BJ (cell line): Measurements from ENCODE around the gene NPC1. TPM values are rescaled to one million over a fixed set of nuclear protein-coding genes. Genes with fewer than 3 reads are reported as not detected.
"Not testable (repeated sequence)": the region's sequence is repeated elsewhere in the genome, so short reads cannot be mapped to it uniquely, and the experiment has no call there.

Experiments
- CTCF ChIA-PET: fragments of 350-600 bp; formaldehyde crosslinking; extraction: SDS; loops from one replicate; lab custom pipeline; 2021; ENCODE audit warnings: antibody characterized with exemption, inconsistent platforms; lab: Yijun Ruan, JAX
- POLR2A ChIA-PET: fragments of 300-600 bp; sonication (Branson Sonifier 250); formaldehyde crosslinking; extraction: SDS; loops from one replicate; lab custom pipeline; 2021; ENCODE audit warnings: antibody characterized with exemption; lab: Charles Lee
- DNase-seq: peaks from one replicate; pipeline ENCODE4 v3.0.0-alpha.2; 2011; ENCODE audit warnings: low read depth
- H3K27me3 ChIP-seq: 2 replicates; pipeline ENCODE4 v1.6.0; 2011; ENCODE audit warnings: low read length; ENCODE audit not compliant: control insufficient read depth, insufficient read depth
- H3K36me3 ChIP-seq: 2 replicates; pipeline ENCODE4 v1.5.1; 2011; ENCODE audit warnings: low read length; ENCODE audit not compliant: control insufficient read depth, insufficient read depth
- H3K4me3 ChIP-seq: 2 replicates; pipeline ENCODE4 v1.5.1; 2011; ENCODE audit warnings: low read depth, mild to moderate bottlenecking, control low read depth, low read length
- polyA plus RNA-seq: library from polyadenylated mRNA; depleted of rRNA; stranded (reverse); fragments of >200 nt; gene quantifications from 2 replicates; pipeline ENCODE4 v1.2.3, GENCODE V29; 2011
- TF ChIP-seq, protein P1 (sequence below): IDR thresholded peaks from 2 replicates; pipeline ENCODE4 v1.5.1; 2011; ENCODE audit warnings: low read depth, mild to moderate bottlenecking, control low read depth, inconsistent platforms, low read length, moderate library complexity; ENCODE audit not compliant: insufficient read depth

The NPC1 gene
- polyA plus RNA-seq, 1 experiment: 54.5 TPM

DNA sequence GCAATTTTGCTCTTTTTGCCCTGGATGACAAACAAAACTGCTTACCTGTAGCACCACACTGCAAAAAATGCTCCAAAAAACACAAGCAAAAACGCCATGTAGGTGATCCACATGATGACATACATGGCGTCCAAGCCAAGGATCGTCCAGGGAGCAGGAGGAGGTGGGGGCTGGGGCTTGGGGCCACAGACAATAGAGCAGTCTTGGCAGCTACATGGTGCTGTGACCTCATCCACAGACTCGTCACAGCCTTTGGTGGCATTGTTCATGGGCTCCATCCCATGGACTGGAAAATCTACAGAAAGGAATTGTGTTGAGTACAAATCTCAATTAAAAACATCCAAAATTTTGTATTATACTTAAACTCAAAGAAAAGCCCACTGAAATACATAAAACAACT is 26.1 kb downstream of the NPC1 start:
- peaks cover 27% of the 10 kb centered on the region for H3K36me3 ChIP-seq
- POLR2A ChIA-PET: no interaction called here
- no peak overlapping the region for H3K4me3 ChIP-seq
- no peaks in the 10 kb centered on the region for H3K27me3 ChIP-seq
- CTCF ChIA-PET: interaction anchor here (0.7 to 1.9 kb wide), 3 partner anchors 8 to 15 kb away, joined by 3 to 5 read pairs (median 5); no protein-coding TSS in a partner anchor
- DNase-seq: no peak
- TF ChIP-seq, protein P1, sequence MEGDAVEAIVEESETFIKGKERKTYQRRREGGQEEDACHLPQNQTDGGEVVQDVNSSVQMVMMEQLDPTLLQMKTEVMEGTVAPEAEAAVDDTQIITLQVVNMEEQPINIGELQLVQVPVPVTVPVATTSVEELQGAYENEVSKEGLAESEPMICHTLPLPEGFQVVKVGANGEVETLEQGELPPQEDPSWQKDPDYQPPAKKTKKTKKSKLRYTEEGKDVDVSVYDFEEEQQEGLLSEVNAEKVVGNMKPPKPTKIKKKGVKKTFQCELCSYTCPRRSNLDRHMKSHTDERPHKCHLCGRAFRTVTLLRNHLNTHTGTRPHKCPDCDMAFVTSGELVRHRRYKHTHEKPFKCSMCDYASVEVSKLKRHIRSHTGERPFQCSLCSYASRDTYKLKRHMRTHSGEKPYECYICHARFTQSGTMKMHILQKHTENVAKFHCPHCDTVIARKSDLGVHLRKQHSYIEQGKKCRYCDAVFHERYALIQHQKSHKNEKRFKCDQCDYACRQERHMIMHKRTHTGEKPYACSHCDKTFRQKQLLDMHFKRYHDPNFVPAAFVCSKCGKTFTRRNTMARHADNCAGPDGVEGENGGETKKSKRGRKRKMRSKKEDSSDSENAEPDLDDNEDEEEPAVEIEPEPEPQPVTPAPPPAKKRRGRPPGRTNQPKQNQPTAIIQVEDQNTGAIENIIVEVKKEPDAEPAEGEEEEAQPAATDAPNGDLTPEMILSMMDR: no peak

GRCh38 chr18:23557511-23557910 is 28.8 kb downstream of the NPC1 start:
- DNase-seq, POLR2A ChIA-PET, H3K27me3 ChIP-seq, H3K4me3 ChIP-seq: not testable (repeated sequence)
- CTCF ChIA-PET: interaction anchor here (1.7 kb wide), 1 partner anchor 146 kb away, joined by 4 read pairs; no protein-coding TSS in a partner anchor
- peaks cover 40% of the 10 kb centered on the region for H3K36me3 ChIP-seq

GRCh38 chr18:23556145-23556780 is 30.0 kb downstream of the NPC1 start:
- DNase-seq: no peak
- no peak overlapping the region for H3K4me3 ChIP-seq
- TF ChIP-seq, protein P1: no peak
- ChIA-PET POLR2A (no interaction called here), CTCF (interaction anchor here (1.5 to 1.7 kb wide), 2 partner anchors 9 to 147 kb away, joined by 3 to 4 read pairs; no protein-coding TSS in a partner anchor)
- H3K36me3 ChIP-seq: peaks cover 40% of the 10 kb centered on the region
- no peaks in the 10 kb centered on the region for H3K27me3 ChIP-seq

GRCh38 chr18:23553887-23554286 is 32.4 kb downstream of the NPC1 start:
- H3K36me3 ChIP-seq: peaks cover 31% of the 10 kb centered on the region
- ChIA-PET POLR2A (no interaction called here), CTCF (no interaction called here)
- H3K4me3 ChIP-seq: no peak overlapping the region
- no peaks in the 10 kb centered on the region for H3K27me3 ChIP-seq
- DNase-seq: no peak
- TF ChIP-seq, protein P1: no peak

DNA sequence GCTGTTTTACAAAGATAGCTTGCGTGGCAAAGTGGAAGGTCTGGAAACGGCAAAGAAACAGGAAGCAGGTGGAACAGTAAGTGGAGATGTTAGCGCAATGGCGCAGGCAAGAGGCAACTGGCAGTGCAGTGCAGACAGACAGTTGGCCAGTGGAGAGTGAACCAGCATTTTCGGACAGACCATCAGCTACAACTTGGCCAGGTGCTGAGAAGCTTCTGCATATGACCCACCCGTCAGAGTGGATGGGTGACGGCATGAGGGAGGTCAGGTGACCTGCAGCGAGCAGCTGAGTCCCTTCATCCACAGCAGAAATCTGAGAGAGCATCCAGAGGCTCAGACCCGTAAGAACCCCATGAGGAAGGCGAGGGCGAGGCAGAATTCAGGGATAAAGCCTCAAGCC is 33.8 kb downstream of the NPC1 start:
- ChIA-PET CTCF (interaction anchor here (1.2 to 1.6 kb wide), 3 partner anchors 8 to 54 kb away, joined by 3 to 5 read pairs (median 5); no protein-coding TSS in a partner anchor), POLR2A (no interaction called here)
- H3K27me3 ChIP-seq: no peaks in the 10 kb centered on the region
- H3K4me3 ChIP-seq: no peak overlapping the region
- DNase-seq: no peak
- TF ChIP-seq, protein P1: no peak
- H3K36me3 ChIP-seq: peaks cover 31% of the 10 kb centered on the region
